Memory B cell (primary cell): ENCODE data around the gene C10orf88.
"Not testable (repeated sequence)": the region's sequence is repeated elsewhere in the genome, so short reads cannot be mapped to it uniquely, and the experiment has no call there.

ENCODE experiments used
- ATAC-seq: fragments of 150-1000 bp; cut with Tn5 transposase; 2 replicates; pipeline ENCODE4 v1.10.0; 2021; ENCODE audit warnings: low read depth, mild to moderate bottlenecking, moderate library complexity
- DNase-seq, 2 donors: peaks; one replicate each; pipeline ENCODE4 v3.0.0; 2022; ENCODE audit warnings: low spot score in 2 of 2
- H3K27ac Mint-ChIP-seq: one replicate; pipeline ENCODE4 v1.8.0; 2022; ENCODE audit warnings: mild to moderate bottlenecking, moderate library complexity, mixed read lengths
- H3K27me3 Mint-ChIP-seq: one replicate; pipeline ENCODE4 v1.8.0; 2022; ENCODE audit warnings: mixed read lengths
- H3K36me3 Mint-ChIP-seq: one replicate; pipeline ENCODE4 v1.8.0; 2022; ENCODE audit warnings: mild to moderate bottlenecking, mixed read lengths
- H3K4me1 Mint-ChIP-seq: one replicate; pipeline ENCODE4 v1.8.0; 2022; ENCODE audit warnings: mixed read lengths
- H3K4me3 Mint-ChIP-seq: one replicate; pipeline ENCODE4 v1.8.0; 2022; ENCODE audit warnings: mild to moderate bottlenecking, moderate library complexity, mixed read lengths
- H3K9me3 Mint-ChIP-seq: one replicate; pipeline ENCODE4 v1.8.0; 2022; ENCODE audit warnings: mixed read lengths

The C10orf88 gene

DNA sequence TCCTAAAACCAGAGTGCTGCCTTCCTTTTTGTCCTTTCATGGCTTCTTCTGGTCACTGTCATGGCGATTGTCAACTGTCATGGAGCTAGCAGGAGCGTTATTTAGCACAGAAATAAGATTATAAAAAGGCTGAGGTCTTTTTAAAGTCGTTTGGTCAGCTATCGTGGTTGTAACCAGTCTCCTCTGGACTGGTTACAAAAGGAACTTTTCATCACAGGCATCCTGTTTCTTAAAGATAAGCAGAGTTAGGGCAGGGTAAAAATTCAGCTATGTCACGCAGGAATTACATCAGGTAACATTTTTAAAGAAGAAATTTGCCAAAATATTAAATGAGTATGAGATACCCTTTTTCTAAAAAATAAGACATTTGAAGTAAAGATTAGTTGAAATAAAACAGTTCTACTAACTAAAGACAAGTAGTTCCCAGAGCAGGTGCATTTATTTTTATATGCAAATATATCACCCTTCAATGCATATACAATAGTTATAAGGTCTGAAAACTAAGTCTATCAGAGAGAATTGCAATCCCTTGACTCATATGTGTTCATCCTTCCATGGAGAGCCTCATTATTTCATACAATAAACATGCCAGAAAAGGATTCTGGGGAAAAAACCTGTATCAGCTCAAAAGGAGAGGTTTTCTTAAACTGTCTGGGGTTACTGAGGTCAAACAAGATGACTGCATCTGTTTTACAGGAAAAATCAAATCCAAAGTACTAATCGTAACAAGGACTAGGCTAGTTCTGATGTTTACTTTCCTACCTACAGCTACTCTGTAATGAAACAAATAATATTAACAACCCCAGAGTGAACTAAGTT is 22.7 kb downstream of the C10orf88 start:
- Mint-ChIP-seq H3K4me3 (no peak overlapping the region), H3K9me3 (no peaks in the 10 kb centered on the region), H3K27ac (no peak overlapping the region), H3K4me1 (no peaks in the 10 kb centered on the region), H3K27me3 (no peaks in the 10 kb centered on the region), H3K36me3 (peaks cover 6% of the 10 kb centered on the region)
- no peak for ATAC-seq
- no peak for DNase-seq

DNA sequence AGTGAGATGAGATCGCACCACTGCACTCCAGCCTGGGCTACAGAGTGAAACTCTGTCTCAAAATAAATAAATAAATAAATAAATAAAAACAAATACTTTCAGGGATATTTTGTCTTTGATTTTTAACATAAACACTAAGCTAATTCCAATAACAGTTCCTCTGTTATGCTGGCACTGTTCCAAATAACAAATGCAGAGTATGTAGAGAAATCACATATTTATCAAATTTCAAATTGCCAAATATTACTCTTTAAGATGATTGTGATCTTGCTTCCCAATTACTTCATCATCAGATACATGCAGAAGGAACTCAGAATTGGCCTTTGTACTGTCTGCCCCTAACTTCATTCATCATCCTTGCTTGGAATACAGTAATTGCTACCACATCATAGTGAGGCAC is 23.9 kb downstream of the C10orf88 start:
- Mint-ChIP-seq H3K9me3 (no peaks in the 10 kb centered on the region), H3K27ac (no peak overlapping the region), H3K4me3 (no peak overlapping the region), H3K4me1 (no peaks in the 10 kb centered on the region), H3K36me3 (peaks cover 4% of the 10 kb centered on the region), H3K27me3 (no peaks in the 10 kb centered on the region)
- ATAC-seq (no peak), DNase-seq (no peak)

DNA sequence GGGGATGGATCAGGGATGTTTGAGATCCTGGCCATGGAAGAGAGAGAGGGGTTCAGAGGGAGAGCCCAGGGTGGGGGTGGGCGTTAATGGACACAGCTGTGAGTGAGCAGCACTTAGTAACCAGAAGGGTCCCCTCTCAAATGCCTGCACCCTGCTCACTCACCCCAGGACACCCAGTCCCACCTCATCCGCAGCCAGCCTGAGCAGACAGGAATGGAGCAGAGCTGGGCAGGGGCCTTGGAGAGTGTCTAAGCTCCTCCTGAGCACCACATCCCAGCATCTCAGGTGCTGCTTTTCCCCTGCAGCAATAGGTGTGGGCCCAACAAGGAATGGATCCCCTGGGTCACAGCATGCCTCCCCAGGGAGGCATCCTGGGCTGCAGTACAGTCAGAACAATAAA is 38.3 kb downstream of the C10orf88 start:
- DNase-seq = no peak
- Mint-ChIP-seq H3K9me3 (peaks cover 4% of the 10 kb centered on the region), H3K4me1 (no peaks in the 10 kb centered on the region), H3K4me3 (no peak overlapping the region), H3K27me3 (peaks cover 3% of the 10 kb centered on the region), H3K36me3 (peaks cover 4% of the 10 kb centered on the region), H3K27ac (no peak overlapping the region)
- ATAC-seq = no peak

DNA sequence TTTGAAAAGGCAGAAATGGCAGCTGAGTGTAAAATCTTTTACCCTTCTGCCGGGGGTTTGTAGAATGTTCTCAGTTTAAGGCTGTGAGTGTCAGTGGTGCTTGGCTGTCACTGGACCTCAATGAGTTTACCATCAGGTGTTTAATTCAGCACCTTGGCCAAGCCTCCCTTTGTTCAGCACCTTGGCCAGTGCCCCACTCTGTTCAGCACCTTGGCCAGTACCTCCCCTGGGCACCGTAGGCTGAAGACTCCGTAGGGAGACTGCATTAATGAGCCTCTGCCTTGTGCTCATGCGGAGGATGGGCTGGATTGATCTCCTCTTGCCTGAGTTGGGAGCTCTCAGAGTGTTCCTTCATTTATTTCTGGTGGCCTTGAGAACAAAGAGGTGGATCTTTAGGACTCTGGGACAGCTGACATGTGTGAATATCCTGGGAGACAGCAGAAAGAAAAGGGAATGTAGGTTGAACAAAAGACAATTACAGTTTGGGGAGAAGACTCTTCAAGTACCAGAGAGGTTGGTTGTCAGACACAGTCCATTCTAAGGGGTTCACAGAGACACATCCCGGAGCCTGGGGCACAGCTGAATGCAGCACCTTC is 42.0 kb downstream of the C10orf88 start:
- ATAC-seq (no peak), DNase-seq (peak; percentile 7 to 51)
- Mint-ChIP-seq H3K27ac (no peak overlapping the region), H3K9me3 (peaks cover 4% of the 10 kb centered on the region), H3K27me3 (peaks cover 3% of the 10 kb centered on the region), H3K4me3 (no peak overlapping the region), H3K4me1 (no peaks in the 10 kb centered on the region), H3K36me3 (peaks cover 2% of the 10 kb centered on the region)

DNA sequence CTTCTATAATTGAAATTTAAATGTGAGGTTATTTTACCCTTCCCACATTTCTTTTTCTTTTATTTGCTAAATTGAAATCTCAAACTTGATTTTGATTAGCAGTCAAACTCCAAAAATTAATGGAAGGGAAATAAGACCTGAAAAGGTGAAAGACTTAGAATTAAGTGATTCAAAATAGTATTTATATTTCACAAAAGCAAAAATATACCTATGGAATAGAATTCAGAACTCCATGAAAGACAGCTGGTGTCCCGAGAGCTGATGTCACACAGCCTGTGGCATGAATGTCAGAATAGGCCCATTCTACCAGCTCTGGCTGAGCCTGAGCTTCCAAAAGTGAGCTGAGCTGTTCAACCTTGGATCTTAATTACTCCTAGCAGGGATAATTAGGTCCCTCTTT is 43.7 kb downstream of the C10orf88 start, which contains the start of gene FAM24A:
FAM24A (plus strand) TSS at position 301 of the 400 bp plus-strand sequence. CDS start 1,025 bp downstream, outside the sequence.
- Mint-ChIP-seq H3K36me3 (no peaks in the 10 kb centered on the region), H3K27me3 (no peaks in the 10 kb centered on the region), H3K27ac (no peak within 1 kb of the TSS), H3K9me3 (no peaks in the 10 kb centered on the region), H3K4me1 (no peaks in the 10 kb centered on the region), H3K4me3 (no peak within 1 kb of the TSS)
- no peak for ATAC-seq
- DNase-seq = no peak

DNA sequence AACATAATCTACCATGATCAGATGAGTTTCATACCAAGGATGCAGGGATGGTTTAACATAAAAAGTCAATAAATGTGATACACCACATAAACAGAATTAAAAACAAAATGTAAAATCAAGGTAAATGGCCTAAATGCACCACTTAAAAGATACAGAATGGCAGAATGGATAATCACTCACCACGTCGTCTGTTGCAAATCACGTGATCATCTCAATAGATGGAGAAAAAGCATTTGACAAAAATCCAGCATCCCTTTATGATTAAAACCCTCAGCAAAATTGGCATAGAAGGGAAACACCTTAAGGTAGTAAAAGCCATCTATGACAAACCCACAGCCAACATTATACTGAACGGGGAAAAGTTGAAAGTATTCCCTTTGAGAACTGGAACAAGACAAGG is 50.2 kb downstream of the C10orf88 start:
- not testable (repeated sequence) for H3K27me3 Mint-ChIP-seq, H3K36me3 Mint-ChIP-seq, H3K27ac Mint-ChIP-seq, H3K9me3 Mint-ChIP-seq, DNase-seq, H3K4me1 Mint-ChIP-seq, ATAC-seq, H3K4me3 Mint-ChIP-seq

DNA sequence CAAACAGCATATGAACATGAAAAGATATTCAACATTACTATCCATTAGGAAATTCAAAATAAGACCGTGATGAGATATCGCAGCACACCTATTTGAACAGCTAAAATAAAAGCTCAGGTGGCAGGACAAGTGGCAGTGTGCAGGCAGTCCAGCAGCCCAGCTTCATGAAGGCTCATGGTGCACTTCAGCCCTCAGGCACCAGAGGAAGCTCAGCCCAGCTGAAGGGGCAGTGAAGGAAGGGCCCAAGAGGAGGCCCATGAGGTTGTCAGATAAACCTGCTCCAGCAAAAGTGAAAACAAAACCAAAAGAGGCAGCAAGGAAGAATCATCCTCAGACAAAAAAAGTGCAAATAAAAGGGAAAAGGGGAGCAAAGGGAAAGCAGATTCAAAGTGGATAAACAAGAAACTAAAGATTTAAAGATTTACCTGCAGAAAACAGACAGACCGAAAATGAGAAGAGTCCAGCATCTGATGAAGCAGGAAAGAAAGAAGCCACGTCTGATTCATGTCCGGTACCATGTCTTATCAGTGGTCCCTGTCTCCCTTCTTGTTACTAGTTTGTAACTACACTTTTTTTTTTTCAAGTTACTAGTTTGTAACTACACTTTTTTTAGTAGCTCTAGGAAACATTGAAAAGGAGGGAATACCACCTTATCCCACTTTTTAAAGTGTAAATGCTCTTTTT is 59.6 kb downstream of the C10orf88 start:
- H3K4me3 Mint-ChIP-seq = no peak overlapping the region
- peaks cover 3% of the 10 kb centered on the region for H3K4me1 Mint-ChIP-seq
- no peaks in the 10 kb centered on the region for H3K9me3 Mint-ChIP-seq
- H3K27me3 Mint-ChIP-seq = no peaks in the 10 kb centered on the region
- DNase-seq (no peak), ATAC-seq (no peak)
- no peak overlapping the region for H3K27ac Mint-ChIP-seq
- no peaks in the 10 kb centered on the region for H3K36me3 Mint-ChIP-seq

DNA sequence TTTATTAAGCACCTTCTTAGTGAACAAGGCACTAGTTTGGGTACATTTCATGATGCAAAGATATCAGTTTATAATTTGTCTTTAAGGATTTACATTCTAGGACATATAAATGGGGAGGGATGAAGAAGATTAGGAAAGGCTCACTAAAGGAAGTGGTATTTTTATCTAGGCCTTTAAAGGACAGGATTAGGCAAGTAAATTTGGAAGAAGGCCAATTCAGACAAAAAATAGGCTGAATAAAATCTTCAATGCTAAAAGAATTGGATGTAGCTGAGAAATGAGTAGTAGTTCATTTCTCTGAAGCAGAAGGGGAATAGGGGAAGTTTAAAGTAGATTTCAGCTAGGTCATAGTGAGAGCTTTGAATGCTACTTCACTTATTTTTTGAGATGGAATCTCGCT is 69.9 kb downstream of the C10orf88 start:
- Mint-ChIP-seq H3K27me3 (no peaks in the 10 kb centered on the region), H3K27ac (no peak overlapping the region), H3K4me3 (no peak overlapping the region), H3K9me3 (no peaks in the 10 kb centered on the region), H3K36me3 (peaks cover 1% of the 10 kb centered on the region), H3K4me1 (peaks cover 8% of the 10 kb centered on the region)
- DNase-seq (no peak), ATAC-seq (no peak)

DNA sequence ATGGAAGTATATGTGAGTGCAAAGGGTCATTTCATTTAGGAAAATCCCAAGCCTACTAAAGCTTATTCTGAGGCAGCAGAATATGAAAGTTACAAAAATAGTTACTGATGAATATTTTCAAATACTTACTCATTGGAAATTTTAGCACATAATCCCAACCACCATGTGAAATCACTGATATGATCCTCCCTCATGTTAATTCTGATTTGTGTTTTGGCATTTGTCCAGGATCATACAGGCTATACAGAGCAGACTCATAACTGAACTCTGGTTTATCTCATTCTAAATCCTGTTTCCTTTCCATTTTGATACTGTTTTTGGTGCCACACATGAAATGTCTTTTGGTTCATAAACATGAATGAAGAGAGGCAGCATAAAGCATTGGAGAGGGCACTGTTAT is 71.3 kb downstream of the C10orf88 start:
- Mint-ChIP-seq H3K36me3 (no peaks in the 10 kb centered on the region), H3K27me3 (no peaks in the 10 kb centered on the region), H3K4me3 (no peak overlapping the region), H3K4me1 (peaks cover 19% of the 10 kb centered on the region), H3K9me3 (no peaks in the 10 kb centered on the region), H3K27ac (no peak overlapping the region)
- DNase-seq (no peak), ATAC-seq (no peak)
